HPDE6-E6E7 (cell line): ENCODE measurements around the gene INTS3.
A peak's percentile ranks its signal among the peaks of the same experiment; 100 is the strongest.

ENCODE experiments used
- DNase-seq: peaks from one replicate; pipeline ENCODE4 v3.0.0; 2011; ENCODE audit warnings: missing footprints; ENCODE audit errors: extremely low spot score

The INTS3 gene, protein sequence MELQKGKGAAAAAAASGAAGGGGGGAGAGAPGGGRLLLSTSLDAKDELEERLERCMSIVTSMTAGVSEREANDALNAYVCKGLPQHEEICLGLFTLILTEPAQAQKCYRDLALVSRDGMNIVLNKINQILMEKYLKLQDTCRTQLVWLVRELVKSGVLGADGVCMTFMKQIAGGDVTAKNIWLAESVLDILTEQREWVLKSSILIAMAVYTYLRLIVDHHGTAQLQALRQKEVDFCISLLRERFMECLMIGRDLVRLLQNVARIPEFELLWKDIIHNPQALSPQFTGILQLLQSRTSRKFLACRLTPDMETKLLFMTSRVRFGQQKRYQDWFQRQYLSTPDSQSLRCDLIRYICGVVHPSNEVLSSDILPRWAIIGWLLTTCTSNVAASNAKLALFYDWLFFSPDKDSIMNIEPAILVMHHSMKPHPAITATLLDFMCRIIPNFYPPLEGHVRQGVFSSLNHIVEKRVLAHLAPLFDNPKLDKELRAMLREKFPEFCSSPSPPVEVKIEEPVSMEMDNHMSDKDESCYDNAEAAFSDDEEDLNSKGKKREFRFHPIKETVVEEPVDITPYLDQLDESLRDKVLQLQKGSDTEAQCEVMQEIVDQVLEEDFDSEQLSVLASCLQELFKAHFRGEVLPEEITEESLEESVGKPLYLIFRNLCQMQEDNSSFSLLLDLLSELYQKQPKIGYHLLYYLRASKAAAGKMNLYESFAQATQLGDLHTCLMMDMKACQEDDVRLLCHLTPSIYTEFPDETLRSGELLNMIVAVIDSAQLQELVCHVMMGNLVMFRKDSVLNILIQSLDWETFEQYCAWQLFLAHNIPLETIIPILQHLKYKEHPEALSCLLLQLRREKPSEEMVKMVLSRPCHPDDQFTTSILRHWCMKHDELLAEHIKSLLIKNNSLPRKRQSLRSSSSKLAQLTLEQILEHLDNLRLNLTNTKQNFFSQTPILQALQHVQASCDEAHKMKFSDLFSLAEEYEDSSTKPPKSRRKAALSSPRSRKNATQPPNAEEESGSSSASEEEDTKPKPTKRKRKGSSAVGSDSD

DNA sequence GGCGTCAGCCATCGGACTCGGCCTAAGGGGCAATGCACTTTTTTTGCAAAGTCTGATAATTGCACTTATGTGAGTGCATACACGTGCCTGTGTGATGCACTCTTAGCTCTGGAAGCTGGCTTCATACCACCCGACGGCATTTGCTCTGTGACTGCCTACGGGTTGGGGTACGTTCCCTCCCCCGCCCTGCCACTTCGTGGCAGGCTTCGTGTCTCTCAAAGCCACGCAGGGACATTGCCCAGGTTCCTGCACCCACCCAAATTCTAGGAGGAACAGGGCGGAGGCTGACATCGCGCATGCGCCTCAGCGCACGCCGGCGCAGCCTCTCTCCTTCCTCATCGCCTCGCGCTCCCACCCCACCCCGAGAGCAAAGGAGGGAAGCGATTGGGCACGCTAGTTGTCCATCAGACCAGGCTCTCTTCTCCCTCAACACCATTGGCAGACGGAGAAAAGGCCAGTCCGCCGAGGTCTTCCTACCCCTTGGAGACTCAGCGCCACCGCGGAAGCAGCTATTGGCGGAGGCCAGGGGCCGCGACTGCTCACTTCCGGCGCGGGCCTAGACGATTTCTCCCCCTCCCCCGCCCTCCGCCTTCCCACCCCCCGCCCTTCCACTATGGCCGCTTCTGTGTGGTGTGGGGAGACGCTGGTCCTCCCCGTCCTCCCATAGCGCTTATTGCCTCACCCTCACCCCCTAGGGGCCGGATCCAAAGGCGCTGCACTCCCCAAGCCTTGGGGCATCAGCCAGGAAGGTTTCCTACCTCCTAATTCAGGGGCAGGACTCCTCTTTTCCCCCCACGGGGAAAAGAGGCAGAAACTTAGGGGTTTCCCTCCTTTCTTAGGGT is at the start of gene INTS3:
INTS3 (plus strand) TSS at position 588 of the 842 bp plus-strand sequence. CDS start 585 bp downstream, outside the sequence.
- peak; percentile 99 for DNase-seq

DNA sequence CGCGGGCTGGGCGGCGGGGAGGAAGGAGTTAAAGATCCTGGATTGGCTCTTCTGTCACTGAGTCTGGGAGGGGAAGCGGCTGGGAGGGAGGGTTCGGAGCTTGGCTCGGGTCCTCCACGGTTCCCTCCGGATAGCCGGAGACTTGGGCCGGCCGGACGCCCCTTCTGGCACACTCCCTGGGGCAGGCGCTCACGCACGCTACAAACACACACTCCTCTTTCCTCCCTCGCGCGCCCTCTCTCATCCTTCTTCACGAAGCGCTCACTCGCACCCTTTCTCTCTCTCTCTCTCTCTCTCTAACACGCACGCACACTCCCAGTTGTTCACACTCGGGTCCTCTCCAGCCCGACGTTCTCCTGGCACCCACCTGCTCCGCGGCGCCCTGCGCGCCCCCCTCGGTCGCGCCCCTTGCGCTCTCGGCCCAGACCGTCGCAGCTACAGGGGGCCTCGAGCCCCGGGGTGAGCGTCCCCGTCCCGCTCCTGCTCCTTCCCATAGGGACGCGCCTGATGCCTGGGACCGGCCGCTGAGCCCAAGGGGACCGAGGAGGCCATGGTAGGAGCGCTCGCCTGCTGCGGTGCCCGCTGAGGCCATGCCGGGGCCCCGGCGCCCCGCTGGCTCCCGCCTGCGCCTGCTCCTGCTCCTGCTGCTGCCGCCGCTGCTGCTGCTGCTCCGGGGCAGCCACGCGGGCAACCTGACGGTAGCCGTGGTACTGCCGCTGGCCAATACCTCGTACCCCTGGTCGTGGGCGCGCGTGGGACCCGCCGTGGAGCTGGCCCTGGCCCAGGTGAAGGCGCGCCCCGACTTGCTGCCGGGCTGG is 49.1 kb upstream of the INTS3 start, which contains the start of gene NPR1:
NPR1 (plus strand) TSS at position 170 of the 818 bp plus-strand sequence; CDS start at position 591, 421 bp downstream.
- no peak for DNase-seq

DNA sequence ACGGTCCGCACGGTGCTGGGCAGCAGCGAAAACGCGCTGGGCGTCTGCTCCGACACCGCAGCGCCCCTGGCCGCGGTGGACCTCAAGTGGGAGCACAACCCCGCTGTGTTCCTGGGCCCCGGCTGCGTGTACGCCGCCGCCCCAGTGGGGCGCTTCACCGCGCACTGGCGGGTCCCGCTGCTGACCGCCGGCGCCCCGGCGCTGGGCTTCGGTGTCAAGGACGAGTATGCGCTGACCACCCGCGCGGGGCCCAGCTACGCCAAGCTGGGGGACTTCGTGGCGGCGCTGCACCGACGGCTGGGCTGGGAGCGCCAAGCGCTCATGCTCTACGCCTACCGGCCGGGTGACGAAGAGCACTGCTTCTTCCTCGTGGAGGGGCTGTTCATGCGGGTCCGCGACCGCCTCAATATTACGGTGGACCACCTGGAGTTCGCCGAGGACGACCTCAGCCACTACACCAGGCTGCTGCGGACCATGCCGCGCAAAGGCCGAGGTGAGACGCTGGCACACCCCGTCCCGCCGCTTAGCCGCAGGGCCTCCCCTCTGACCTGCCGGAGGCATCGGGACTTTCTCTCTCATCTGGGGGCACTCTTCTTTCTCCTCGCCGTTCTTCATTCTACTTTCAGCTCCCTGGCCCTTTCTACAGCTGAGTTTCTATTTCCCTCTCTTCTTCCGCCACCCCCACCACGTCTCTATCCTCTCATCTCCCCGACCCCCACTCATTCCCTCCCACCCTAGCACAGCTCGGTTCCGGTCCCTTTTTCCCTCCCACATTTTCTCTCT is 48.3 kb upstream of the INTS3 start:
- no peak for DNase-seq

DNA sequence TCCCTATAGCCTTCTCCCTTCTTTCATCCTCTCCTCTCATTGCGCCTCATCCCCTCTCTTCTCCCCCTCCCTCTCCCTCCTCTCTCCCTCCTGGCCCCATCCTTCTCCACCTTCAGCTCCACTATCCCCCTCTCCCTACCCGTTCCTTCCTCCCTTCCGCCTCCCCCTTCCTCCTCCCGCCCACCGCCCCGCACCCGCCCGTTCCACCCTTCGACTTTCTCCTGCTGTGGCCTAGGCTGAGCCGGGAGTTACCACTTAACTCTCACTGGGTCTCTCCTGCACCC is 47.8 kb upstream of the INTS3 start:
- DNase-seq, result no peak

DNA sequence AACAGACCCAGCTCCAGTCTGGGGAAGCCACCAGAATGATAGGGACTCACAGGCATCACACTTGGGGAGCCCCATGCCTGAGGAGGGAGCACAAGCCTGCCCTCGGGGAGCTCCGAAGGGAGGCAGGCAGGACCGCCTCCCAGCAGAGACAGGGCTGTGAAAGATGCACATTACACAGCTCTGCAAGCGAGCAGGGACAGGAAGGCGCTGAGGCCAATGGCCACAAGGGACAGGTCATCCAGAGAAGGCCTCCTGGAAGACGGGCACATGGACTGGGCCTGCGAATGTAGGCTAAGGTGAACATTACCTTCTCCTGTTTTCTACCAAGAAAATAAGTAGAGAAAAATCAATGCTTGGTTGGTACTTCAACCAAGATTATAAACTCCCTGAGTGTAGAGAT is 45.1 kb upstream of the INTS3 start:
- DNase-seq, result no peak

DNA sequence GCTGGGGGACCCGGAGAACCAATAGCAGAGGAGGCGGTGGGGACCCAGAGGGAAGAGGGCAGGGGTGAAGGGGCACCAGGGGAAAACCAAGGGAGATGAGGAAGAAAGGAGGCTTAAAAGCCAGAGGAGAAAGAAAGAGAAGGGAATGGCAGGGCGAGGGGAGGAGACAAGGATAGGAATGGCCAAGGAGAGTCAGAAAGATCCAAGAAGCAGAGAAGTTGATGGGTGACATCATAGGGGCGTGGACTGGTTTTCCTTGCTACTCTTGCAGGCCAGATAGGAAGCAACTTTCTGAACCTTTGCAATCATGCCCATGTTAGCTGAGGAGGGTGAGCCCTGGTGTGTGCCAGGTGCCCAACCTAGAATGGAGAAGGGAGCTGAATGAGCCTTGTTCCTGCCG is 44.0 kb upstream of the INTS3 start:
- DNase-seq, result peak; percentile 33

DNA sequence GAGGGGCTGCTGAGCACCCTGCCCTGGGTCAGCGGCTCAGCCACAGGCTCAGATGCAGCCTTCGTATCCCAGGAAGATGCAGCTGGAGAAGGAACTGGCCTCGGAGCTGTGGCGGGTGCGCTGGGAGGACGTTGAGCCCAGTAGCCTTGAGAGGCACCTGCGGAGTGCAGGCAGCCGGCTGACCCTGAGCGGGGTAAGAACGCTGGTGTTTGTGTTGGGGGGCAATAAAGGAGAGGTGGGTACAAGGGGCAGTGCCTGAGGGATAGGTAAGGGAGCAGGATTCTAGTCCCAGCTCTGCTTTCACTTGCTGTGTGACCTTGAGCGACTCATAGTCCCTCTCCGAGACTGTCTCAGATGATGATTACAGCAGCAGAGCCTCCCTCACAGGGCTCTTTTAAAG is 43.0 kb upstream of the INTS3 start:
- DNase-seq, result no peak

DNA sequence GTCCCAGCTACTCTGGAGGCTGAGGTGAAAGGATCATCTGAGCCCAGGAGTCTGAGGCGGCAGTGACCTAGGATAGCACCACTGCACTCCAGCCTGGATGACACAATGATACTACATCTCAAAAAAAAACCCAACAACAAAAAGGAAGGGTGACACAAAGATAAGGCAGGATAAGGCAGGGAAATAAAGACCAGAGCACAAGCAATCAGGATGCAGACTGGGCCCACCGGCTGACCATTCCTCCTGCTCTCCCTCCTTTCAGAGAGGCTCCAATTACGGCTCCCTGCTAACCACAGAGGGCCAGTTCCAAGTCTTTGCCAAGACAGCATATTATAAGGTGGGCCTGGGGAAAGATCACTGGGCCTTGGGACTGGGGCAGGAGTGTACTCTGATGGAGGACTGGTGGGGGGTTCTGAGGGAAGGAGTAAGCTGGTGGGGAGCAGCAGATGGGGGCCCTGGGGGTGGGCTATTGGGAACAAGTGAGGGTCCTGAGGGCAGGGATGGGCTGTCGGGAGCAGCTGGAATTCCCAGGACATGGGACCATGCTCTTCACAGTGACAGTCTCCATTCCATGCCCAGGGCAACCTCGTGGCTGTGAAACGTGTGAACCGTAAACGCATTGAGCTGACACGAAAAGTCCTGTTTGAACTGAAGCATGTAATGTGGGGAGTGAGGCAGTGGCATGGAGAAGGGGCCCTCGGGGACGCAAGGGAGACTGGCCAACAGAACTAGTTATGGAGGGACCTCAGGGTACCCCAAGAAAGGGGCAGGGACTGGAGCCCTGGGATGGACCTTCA is 42.1 kb upstream of the INTS3 start:
- no peak for DNase-seq

DNA sequence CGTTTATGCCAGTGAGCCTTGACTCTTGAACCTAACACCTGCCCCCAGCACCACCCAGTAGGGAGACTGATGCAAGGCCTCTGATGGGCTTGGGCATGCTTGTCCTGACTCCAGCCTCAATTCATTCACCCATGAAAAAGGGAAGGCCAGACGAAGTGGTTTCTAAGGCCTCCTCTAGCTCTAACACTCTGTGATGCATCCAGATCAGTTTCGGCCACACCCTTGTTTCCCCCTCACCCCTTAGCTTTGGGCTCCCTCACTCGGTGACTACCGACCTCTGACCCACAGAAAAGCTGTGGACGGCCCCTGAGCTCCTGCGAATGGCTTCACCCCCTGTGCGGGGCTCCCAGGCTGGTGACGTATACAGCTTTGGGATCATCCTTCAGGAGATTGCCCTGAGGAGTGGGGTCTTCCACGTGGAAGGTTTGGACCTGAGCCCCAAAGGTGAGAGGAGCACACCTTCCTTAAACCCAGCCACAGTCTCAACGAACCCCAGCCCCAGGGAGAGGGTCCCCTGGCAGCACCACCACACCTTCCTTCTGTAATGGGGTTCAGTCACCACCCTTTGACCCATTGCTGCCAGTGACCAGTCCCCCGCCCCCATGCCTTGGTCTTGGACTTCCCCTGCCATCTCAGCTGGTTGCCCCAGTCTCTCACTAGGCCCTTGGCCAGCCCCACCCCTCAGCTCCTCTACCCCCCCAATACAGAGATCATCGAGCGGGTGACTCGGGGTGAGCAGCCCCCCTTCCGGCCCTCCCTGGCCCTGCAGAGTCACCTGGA is 40.3 kb upstream of the INTS3 start:
- DNase-seq, result no peak

DNA sequence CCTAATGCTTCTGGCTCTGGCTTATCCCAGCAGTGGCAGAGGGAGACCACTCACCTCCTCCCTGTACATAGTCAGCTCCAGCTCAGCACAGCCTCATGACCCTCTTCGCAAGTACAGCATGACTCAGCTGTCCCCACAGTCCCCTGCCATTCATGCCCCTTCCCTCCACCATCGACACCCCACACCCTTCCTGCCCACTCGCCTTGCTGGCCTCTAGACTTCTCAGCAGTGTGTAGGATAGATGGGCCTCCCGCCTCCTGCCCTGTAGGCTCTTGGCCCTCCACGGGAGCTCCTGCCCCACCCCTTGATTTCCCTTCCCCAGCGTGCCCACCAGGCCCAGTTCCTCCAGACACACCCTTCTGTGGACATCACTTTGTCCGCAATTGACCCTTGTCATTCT is 39.6 kb upstream of the INTS3 start:
- no peak for DNase-seq

DNA sequence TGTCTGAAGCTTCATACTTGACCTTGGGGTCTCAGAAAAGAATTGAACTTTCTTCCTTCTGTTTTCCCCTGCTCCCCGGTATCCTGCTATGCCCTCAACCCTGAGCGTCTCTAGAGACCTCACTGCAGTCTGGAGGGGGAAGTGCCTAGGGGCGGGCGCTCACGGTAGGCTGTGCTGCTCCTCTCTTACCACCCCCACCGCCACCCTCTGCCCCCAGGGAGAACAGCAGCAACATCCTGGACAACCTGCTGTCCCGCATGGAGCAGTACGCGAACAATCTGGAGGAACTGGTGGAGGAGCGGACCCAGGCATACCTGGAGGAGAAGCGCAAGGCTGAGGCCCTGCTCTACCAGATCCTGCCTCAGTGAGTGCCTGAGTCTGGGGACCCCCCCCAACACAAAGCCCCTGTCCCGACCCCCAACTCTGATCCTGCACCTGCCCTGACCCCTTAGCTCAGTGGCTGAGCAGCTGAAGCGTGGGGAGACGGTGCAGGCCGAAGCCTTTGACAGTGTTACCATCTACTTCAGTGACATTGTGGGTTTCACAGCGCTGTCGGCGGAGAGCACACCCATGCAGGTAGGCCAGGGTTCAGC is 39.0 kb upstream of the INTS3 start:
- no peak for DNase-seq

DNA sequence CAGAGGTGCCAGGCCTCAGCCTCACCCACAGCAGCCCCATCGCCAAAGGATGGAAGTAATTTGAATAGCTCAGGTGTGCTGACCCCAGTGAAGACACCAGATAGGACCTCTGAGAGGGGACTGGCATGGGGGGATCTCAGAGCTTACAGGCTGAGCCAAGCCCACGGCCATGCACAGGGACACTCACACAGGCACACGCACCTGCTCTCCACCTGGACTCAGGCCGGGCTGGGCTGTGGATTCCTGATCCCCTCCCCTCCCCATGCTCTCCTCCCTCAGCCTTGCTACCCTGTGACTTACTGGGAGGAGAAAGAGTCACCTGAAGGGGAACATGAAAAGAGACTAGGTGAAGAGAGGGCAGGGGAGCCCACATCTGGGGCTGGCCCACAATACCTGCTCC is 34.4 kb upstream of the INTS3 start:
- DNase-seq, result no peak

DNA sequence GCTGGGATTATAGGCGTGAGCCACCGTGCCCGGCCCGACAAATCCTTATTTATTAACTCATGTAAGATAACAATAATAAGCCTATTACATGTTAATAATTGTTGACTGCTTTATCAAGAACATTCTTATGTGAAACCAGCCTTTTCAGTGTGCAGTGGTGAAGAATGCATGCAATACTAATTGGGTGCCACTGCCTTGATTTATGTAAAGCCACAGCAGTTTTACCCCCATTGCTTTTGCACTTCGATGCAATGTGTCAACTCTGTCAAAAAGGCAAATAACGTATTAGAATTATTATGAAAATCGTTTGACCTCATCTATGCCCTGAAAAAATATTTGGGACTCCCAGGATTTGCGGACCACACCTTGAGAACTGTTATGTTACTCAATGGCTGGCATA is 31.1 kb upstream of the INTS3 start:
- DNase-seq, result no peak

DNA sequence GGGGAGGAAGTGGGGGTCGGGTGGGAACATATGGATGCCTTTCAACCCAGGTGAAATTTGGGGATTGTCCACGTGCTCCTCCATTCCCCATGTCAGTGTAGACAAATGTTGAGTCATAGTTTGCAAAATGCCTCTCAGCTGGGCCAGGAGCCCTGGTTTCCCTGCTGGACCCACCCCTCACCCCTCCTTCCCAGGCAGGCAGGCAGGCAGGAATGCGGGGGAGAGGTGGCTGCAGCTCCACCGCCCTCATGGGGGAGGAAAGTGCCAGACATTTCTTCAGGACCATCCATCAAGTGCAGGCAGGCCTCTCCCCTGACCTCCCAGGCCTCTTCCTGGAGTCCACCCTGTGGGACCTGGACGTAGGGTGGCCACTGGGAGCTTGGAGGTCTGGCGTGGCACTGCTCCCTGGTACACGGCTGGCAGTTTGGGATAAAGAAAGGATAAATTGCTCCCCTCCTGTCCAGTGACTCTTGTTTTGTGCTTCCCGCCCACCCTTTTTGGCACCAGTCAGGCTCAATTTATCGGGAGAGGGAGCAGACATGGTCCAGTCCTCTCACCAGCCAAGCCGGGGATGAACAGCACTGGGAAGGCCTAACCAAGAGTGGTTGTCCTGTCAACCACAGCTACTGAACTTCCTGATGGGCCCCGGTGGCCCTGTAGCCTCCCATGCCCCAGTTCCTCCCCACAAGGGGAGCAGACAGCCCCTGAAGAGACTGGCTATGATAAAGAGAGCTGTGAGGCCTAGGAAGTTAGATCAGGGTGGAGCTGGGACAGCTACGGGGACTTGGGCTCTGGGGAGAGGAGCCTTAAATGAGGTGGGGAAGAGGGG is 30.4 kb upstream of the INTS3 start:
- no peak for DNase-seq

DNA sequence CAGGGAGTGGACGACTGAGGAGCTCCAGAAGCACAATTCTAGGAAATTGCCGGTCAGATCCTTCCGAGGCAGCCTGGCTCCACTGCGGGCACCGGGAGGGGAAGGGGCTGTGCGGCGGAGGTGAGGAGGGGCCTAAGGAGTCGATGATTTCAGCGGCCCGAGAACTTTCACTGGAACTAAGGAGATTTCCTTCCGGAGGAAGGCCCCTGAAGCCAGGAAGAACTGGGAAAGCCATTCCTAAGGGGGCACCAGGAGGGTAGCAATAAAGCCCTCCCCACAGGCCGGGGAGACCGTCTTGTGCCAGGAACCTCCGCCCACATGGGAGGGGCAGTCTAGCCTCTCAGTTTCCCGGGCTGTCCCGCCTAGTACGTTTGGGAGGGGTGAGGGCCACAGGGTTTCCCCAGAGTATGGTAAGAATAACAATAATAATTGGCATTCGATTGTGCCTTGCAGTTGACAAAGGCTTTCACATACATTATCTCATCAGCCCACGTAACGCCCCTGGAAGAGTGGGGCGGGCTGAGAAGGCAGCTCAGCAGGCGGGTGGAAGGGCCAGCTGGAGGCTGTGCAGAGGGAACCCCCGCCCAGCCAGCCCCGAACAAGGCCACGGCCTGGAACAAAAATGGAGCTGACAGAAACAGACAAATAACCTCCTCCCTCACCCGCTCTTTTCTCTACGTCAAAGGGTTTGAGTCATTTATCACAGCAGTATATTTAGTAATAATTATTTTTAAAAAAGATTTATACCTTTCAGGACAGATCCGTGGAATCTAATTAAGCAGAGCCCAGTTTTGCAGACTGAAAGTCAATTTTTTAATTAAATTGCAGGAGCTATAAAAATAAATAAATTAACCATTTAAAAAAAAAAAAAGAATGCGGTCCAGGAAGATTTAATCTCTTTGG is 29.6 kb upstream of the INTS3 start:
- DNase-seq, result no peak
